ENCODE measurements around the gene ZNF695.
"Not testable (repeated sequence)": the region's sequence is repeated elsewhere in the genome, so short reads cannot be mapped to it uniquely, and the experiment has no call there.

Gene ZNF695

GRCh38 chr1:247007511-247008405 lies at the start of gene ZNF695:
TSS of gene ZNF695 (minus strand) at chr1:247008057. CDS start at chr1:247007908, 149 bp downstream.
- DNase-seq, result peak; percentile 88

DNA sequence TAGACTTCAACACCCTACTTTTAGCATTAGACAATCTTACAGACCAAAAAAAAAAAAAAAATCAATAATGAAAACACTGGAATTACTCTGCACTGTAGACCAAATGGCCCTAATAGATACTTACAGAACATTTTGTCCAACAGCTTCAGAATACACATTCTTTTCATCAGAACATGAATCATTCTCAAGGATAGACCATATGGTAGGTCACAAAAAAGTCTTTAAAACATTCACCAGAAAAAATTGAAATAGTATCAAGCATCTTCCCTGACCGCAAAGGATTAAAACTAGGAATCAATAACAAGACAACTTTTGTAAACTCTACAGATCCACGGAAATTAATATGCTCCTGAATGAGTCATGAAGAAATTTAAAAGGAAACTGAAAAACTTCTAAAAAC lies 48.2 kb upstream of the ZNF695 start:
- no peak for DNase-seq

DNA sequence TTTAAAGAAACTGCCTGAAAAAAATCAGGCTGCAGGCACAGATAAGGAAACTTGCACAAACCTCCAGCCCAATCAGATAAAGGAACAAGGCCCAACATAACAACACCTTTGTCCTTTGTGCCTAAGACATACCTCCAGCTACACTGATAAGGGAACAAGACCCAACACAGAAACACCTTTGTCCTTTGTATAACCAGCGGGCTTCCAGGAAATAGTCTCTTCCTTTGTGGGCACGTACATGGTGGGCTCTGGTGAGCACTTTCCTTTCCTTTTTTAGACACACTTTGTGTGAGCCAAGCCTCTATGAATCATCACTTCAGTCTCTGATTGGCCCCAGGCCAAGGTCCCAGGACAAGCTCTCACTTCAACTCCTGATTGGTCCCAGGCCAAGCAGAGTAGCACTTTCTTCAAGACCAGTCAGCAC lies 47.1 kb upstream of the ZNF695 start:
- DNase-seq, result no peak

GRCh38 chr1:247047702-247048101 lies 39.8 kb upstream of the ZNF695 start:
- no peak for DNase-seq

GRCh38 chr1:247047260-247047659 lies 39.4 kb upstream of the ZNF695 start:
- no peak for DNase-seq

GRCh38 chr1:247043406-247043805 lies 35.5 kb upstream of the ZNF695 start:
- DNase-seq, result no peak

DNA sequence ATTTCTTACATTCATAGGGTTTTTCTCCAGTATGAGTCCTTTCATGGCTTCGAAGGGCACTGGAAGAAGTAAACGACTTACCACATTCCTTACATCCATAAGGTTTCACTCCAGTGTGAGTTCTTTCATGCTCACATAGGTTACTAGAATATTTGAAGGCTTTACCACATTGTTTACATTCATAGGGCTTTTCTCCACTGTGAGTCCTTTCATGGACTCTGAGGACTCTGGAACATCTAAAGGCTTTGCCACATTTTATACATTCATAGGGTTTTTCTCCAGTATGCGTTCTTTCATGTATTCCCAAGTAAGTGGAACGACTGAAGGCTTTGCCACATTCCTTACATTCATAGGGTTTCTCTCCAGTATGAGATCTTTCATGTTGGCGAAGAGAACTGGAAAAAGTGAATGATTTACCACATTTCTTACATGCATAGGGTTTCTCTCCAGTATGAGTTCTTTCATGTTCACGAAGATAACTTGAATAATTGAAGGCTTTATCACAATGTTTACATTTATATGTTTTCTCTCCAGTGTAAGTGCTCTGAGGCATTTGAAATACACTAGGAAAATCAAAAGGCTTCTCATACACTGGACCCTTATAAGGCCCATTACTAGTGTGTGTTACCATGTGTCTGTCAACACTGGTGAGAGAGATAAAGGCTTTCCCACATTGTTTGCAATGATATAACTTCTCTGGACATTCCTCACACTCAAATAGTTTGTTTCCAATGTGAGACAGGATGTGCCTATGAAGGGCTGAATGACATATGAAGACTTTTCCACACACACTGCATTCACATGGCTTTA lies 29.9 kb upstream of the ZNF695 start:
- DNase-seq, result no peak

- not testable (repeated sequence) for DNase-seq
Measured at GRCh38 chr1:247032306-247032705, 24.4 kb upstream of the ZNF695 start.

GRCh38 chr1:247024658-247025057 lies 16.8 kb upstream of the ZNF695 start:
- DNase-seq, result not testable (repeated sequence)

- DNase-seq, result no peak
Measured at GRCh38 chr1:247013391-247013790, 5.5 kb upstream of the ZNF695 start.

DNA sequence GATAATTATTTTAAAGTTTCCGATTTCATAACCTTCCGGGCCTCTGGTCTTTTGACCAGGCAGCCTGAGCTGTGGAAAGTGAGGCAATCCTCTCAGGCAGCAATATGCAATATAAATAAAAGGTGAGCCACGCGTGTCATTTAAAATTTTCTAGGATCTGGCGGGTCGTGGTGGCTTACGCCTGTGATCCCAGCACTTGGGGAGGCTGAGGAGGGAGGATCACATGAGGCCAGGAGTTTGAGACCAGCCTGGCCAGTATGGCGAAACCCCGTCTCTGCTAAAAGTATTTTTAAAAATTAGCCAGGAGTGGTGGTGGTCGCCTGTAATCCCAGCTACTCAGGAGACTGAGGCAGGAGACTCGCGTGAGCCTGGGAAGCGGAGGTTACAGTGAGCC lies 546 bp upstream of the ZNF695 start:
- DNase-seq, result no peak

- not testable (repeated sequence) for DNase-seq
Measured at GRCh38 chr1:247004081-247004480, 3.8 kb downstream of the ZNF695 start.

DNA sequence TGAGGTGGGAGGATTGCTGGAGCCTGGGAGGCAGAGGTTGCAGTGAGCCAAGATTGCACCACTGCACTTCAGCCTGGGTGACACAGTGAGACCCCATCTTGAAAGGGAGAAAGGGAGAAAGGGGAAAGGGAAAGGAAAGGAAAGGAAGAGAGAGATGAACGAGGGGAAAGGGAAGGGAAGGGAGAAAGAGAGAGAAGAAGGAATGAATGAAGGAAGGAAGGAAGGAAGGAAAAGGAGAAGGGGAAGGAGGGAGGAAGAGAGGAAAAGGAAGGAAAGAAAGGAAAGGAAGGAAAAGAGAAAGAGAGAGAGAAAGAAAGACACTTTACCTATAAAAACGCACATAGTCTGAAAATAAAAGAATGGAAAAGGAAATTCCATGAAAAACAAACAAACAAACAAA lies 18.0 kb downstream of the ZNF695 start:
- no peak for DNase-seq

DNA sequence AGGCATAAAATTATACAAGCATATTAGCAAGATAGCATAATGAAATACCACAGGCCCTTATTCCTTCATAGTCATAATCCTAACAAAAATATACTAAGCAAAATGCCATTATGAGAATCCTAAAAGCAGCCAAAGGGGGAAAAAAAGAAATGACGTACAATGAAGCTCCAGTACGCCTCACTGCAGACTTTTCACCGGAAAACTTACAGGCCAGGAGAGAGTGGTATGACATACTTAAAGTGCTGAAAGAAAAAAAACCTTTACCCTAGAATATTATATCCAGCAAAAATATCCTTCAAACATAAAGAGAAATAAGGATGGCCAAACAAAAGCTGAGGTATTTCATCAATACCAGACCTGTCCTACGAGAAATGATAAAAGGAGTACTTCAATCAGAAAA lies 19.5 kb downstream of the ZNF695 start:
- no peak for DNase-seq

GRCh38 chr1:246987083-246987690 lies 20.7 kb downstream of the ZNF695 start:
- DNase-seq, result no peak

- DNase-seq, result no peak
Measured at GRCh38 chr1:246978785-246979184, 29.1 kb downstream of the ZNF695 start.

DNA sequence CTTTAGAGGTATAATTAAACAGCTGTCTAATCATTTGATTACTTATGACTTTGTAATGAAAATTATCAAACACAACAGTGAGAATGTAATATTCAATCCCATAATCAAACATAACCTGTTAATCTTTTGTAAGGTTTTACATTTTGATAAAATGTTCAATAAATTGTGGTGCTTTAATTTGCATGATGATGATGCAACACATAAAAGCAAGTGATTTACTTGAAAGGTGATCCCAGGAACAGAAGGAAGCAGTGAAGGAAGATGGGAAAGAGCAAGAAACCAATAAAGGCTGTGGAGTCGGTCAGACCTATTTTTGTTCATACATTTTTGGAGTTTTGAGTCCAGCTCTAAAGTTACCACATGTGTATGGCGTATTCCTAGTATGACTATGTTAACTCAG lies 29.6 kb downstream of the ZNF695 start:
- no peak for DNase-seq

DNA sequence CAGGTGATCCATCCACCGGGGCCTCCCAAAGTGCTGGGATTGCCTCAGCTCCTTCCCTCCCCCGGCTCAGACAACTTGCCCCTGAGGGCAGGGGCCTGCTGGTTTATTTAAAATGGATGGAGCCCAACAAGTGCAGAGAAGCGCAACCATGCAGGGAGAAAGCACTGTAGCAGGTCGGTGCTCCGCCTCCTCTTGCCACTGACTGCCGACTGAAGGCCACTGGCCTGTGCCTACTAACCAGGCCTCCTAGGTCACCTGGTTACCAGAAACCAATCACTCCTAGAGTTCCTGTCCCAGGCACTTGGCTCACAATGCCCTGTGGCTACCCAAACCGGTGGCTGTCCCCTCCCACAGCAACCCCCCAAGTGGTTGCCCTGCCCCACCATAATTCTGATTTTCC lies 35.9 kb downstream of the ZNF695 start:
- DNase-seq, result no peak

DNA sequence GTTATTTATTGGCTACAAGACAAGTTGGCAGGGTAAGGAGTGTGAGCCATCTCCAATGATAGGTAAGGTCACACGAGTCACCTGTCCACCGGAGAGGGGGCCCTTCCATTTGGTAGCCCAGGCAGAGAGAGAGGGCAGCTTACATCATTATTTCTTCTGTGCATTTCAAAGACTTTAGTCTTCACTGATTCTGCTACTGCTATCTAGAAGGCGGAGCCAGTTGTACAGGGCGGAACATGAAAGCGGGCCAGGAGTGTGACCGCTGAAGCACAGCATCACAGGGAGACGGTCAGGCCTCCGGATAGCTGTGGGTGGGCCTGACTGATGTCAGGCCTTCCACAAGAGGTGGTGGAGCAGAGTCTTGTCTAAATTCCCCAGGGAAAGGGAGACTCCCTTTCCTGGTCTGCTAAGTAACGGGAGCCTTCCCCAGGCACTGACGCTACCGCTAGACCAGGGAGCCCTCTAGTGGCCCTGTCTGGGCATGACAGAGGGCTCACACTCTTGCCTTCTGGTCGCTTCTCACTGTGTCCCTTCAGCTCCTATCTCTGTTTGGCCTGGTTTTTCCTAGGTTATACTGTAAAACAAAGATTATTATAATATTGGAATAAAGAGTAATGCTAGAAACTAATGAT lies 36.7 kb downstream of the ZNF695 start:
- no peak for DNase-seq

DNA sequence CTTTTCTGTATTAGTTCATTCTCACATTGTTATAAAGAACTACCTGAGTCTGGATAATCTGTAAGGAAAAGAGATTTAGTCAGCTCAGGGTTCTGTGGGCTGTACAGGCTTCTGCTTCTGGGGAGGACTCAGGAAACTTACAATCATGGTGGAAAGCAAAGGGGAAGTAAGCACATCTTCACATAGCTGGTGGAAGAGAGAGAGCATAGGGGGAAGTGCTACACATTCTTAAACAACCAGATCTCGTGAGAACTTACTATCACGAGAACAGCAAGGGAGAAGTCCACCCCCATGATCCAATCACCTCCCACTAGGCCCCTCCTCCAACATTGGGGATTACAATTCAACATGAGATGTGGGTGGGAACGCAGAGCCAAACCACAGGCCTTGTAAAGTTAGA lies 38.2 kb downstream of the ZNF695 start:
- DNase-seq, result no peak

- no peak for DNase-seq
Measured at GRCh38 chr1:246966502-246966901, 41.4 kb downstream of the ZNF695 start.

- DNase-seq, result no peak
Measured at GRCh38 chr1:246959944-246960693, 47.7 kb downstream of the ZNF695 start.

Data from NCI-H2081 treated with DMSO at 0.1 percent for 48 hours (cell line).